ENCODE results near the gene TMEM81. TPM values are rescaled to one million over a fixed set of nuclear protein-coding genes. Genes with fewer than 3 reads are reported as not detected.

TMEM81 gene
- polyA plus RNA-seq, 1 experiment: 1.5 TPM

DNA sequence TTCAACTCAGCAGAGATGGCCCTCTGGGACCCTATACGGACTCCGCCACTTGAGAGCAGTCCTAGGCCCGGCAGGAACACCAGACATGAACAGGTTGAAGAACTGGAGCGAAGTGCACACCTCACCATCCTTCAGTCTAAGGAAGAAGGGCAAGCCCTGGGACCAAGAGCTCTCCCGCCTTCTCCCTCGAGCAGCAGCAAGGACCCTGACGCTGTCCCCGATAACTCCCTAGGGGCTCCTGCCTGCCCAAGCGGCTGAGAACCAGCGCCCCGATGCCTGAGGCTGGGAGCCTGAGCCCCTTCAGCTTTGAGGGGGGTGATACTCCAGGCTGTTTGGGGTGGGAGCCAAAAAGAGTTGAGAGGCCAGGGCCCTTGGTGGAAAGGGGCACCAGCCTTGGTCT, 10.2 kb downstream of the TMEM81 start:
- ChIA-PET POLR2A (interaction anchor here (0.7 kb wide), 1 partner anchor 32 kb away, joined by 3 read pairs; no protein-coding TSS in a partner anchor), CTCF (interaction anchor here (2.0 to 5.2 kb wide), 2 partner anchors 13 to 183 kb away, joined by 9 to 32 read pairs; no protein-coding TSS in a partner anchor)
- TF ChIP-seq, protein P1, sequence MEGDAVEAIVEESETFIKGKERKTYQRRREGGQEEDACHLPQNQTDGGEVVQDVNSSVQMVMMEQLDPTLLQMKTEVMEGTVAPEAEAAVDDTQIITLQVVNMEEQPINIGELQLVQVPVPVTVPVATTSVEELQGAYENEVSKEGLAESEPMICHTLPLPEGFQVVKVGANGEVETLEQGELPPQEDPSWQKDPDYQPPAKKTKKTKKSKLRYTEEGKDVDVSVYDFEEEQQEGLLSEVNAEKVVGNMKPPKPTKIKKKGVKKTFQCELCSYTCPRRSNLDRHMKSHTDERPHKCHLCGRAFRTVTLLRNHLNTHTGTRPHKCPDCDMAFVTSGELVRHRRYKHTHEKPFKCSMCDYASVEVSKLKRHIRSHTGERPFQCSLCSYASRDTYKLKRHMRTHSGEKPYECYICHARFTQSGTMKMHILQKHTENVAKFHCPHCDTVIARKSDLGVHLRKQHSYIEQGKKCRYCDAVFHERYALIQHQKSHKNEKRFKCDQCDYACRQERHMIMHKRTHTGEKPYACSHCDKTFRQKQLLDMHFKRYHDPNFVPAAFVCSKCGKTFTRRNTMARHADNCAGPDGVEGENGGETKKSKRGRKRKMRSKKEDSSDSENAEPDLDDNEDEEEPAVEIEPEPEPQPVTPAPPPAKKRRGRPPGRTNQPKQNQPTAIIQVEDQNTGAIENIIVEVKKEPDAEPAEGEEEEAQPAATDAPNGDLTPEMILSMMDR (IDR thresholded peaks at IDR 0.05; ENCODE audit: insufficient read depth, low read depth, low read length): no peak
- Histone ChIP-seq H3K4me3 (ENCODE audit: low read depth, low read length) (no peak overlapping the region), H3K27me3 (ENCODE audit: control insufficient read depth, insufficient read depth, low read length) (no peaks in the 10 kb centered on the region), H3K36me3 (ENCODE audit: control insufficient read depth, insufficient read depth, low read length) (no peaks in the 10 kb centered on the region)
- no peak for DNase-seq (ENCODE audit: low read depth)

DNA sequence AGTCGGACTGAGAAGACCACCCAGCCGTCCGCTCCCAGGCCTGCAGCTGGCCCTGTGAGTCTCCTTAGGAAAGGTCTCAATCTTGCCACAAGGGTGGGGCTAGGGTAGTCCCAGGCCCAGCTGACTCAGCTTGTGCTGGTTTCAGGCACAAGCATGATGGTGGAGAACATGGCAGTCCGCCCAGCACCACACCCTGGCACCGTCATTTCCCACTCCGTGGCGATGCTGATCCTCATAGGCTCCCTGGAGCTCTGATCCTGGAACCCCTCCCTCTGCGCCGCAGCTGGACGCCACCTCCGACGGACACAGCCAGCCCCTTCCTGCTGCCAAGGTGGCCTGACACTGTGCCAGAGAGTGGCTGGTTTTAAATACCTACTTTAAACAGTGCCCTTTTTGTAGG, 10.7 kb downstream of the TMEM81 start:
- TF ChIP-seq, protein P1 (IDR thresholded peaks at IDR 0.05; ENCODE audit: insufficient read depth, low read depth, low read length): no peak
- no peaks in the 10 kb centered on the region for H3K36me3 ChIP-seq (ENCODE audit: control insufficient read depth, insufficient read depth, low read length)
- POLR2A ChIA-PET: interaction anchor here (0.7 kb wide), 1 partner anchor 31 kb away, joined by 3 read pairs; no protein-coding TSS in a partner anchor
- no peak for DNase-seq (ENCODE audit: low read depth)
- H3K27me3 ChIP-seq (ENCODE audit: control insufficient read depth, insufficient read depth, low read length): no peaks in the 10 kb centered on the region
- CTCF ChIA-PET: interaction anchor here (2.0 to 5.2 kb wide), 2 partner anchors 12 to 184 kb away, joined by 9 to 32 read pairs; no protein-coding TSS in a partner anchor
- no peak overlapping the region for H3K4me3 ChIP-seq (ENCODE audit: low read depth, low read length)

DNA sequence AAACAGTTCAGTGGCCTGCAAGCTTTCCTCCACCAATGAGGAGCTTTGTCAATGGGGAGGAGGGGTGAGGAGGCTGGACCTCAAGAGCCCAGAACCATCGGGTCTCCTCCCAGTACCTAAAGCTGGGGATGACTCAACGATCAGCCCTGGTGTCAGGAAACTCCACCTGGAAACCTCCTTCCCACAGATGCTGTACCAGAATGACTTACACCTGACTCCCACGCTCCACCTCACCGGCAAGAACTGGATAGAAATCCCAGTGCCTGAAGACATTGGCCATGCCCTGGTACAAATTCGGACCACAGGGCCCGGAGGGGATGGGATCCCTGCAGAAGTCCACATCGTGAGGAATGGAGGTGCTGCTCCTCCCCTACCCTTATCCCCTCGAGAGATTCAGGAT, 11.4 kb downstream of the TMEM81 start:
- ChIA-PET CTCF (interaction anchor here (0.5 to 3.9 kb wide), 4 partner anchors 10 to 185 kb away, joined by 3 to 30 read pairs (median 6); no protein-coding TSS in a partner anchor), POLR2A (no interaction called here)
- Histone ChIP-seq H3K36me3 (ENCODE audit: control insufficient read depth, insufficient read depth, low read length) (no peaks in the 10 kb centered on the region), H3K4me3 (ENCODE audit: low read depth, low read length) (no peak overlapping the region), H3K27me3 (ENCODE audit: control insufficient read depth, insufficient read depth, low read length) (no peaks in the 10 kb centered on the region)
- no peak for DNase-seq (ENCODE audit: low read depth)
- TF ChIP-seq, protein P1 (IDR thresholded peaks at IDR 0.05; ENCODE audit: insufficient read depth, low read depth, low read length): no peak

DNA sequence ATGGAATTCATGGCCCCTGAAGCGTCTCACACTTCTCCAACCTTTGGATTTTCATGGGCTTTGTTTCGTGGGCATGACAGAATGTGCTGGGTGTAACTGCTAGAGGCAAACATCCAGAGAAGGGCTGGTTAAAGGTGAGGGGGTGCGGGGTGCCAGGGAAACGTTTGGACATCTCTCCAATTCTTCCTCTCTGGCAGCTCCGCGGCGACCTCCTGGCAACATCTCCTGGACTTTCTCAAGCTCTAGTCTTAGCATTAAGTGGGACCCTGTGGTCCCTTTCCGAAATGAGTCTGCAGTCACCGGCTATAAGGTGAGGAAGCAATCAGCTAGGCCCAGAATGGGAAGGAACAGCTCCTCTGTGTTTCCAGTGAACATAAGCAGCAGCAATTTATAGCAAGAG, 12.0 kb downstream of the TMEM81 start:
- CTCF ChIA-PET: interaction anchor here (0.5 to 3.9 kb wide), 4 partner anchors 10 to 185 kb away, joined by 3 to 30 read pairs (median 6); no protein-coding TSS in a partner anchor
- POLR2A ChIA-PET: no interaction called here
- H3K36me3 ChIP-seq (ENCODE audit: control insufficient read depth, insufficient read depth, low read length): no peaks in the 10 kb centered on the region

DNA sequence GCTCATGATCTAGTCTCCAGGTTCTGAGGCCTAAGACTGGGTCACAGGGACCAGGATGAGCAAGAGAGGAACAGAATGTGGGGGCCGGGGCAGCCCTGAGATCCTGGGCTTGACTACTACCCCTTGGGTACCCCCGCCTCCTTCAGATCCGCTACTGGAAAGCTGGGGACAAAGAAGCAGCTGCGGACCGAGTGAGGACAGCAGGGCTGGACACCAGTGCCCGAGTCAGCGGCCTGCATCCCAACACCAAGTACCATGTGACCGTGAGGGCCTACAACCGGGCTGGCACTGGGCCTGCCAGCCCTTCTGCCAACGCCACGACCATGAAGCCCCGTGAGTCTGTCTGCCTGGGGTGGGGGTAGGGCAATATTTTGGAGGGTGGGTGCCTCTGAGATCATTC, 12.5 kb downstream of the TMEM81 start:
- Histone ChIP-seq H3K4me3 (ENCODE audit: low read depth, low read length) (no peak overlapping the region), H3K36me3 (ENCODE audit: control insufficient read depth, insufficient read depth, low read length) (no peaks in the 10 kb centered on the region), H3K27me3 (ENCODE audit: control insufficient read depth, insufficient read depth, low read length) (no peaks in the 10 kb centered on the region)
- TF ChIP-seq, protein P1 (IDR thresholded peaks at IDR 0.05; ENCODE audit: insufficient read depth, low read depth, low read length): no peak
- POLR2A ChIA-PET: no interaction called here
- DNase-seq (ENCODE audit: low read depth): no peak
- CTCF ChIA-PET: interaction anchor here (1.1 to 3.9 kb wide), 3 partner anchors 10 to 184 kb away, joined by 3 to 30 read pairs (median 3); no protein-coding TSS in a partner anchor

More for the DNA sequence above, 12.0 kb downstream of the TMEM81 start:
- Histone ChIP-seq H3K27me3 (ENCODE audit: control insufficient read depth, insufficient read depth, low read length) (no peaks in the 10 kb centered on the region), H3K4me3 (ENCODE audit: low read depth, low read length) (no peak overlapping the region)
- TF ChIP-seq, protein P1 (IDR thresholded peaks at IDR 0.05; ENCODE audit: insufficient read depth, low read depth, low read length): no peak
- DNase-seq (ENCODE audit: low read depth): no peak

Data from BJ (cell line).